CD8-positive, alpha-beta memory T cell (primary cell): ENCODE data around the gene LILRB1. TPM values are rescaled to one million over a fixed set of nuclear protein-coding genes. Genes with fewer than 3 reads are reported as not detected.
"Not testable (repeated sequence)": the region's sequence is repeated elsewhere in the genome, so short reads cannot be mapped to it uniquely, and the experiment has no call there.

ENCODE experiments used
- CTCF ChIA-PET: fragments of 350-600 bp; sonication (Branson Sonifier 250); formaldehyde crosslinking; loops from one replicate; lab custom pipeline; 2021; ENCODE audit warnings: antibody characterized with exemption; lab: Charles Lee
- POLR2A ChIA-PET: fragments of 350-600 bp; sonication (Branson Sonifier 250); formaldehyde crosslinking; loops from one replicate; lab custom pipeline; 2021; ENCODE audit warnings: antibody characterized with exemption; lab: Charles Lee
- DNase-seq, 5 donors: peaks; one replicate each; pipeline versions ENCODE4 v3.0.0 to v3.0.0-alpha.2; 2020 to 2022; ENCODE audit warnings: mixed read lengths in 1 of 5
- H3K27ac ChIP-seq: one replicate; pipeline ENCODE4 v1.7.0; 2013; ENCODE audit warnings: low read depth, mild to moderate bottlenecking, low read length, moderate library complexity
- H3K27me3 ChIP-seq: 2 replicates; pipeline ENCODE4 v1.7.0; 2013; ENCODE audit warnings: low read length, mild to moderate bottlenecking; ENCODE audit not compliant: insufficient read depth, poor library complexity, severe bottlenecking
- H3K36me3 ChIP-seq: 2 replicates; pipeline ENCODE4 v1.7.0; 2013; ENCODE audit warnings: mild to moderate bottlenecking, low read length, moderate library complexity; ENCODE audit not compliant: insufficient read depth
- H3K4me1 ChIP-seq: 2 replicates; pipeline ENCODE4 v1.7.0; 2013; ENCODE audit warnings: mild to moderate bottlenecking, low read length, moderate library complexity; ENCODE audit not compliant: insufficient read depth
- H3K4me3 ChIP-seq: 2 replicates; pipeline ENCODE4 v1.7.0; 2013; ENCODE audit warnings: mild to moderate bottlenecking, low read length
- H3K9me3 ChIP-seq: 2 replicates; pipeline ENCODE4 v1.7.0; 2013; ENCODE audit warnings: mild to moderate bottlenecking, low read length
- H3K27ac Mint-ChIP-seq, 8 donors: one replicate each; pipeline ENCODE4 v1.8.0; 2020 to 2021; ENCODE audit warnings: mixed read lengths in 8 of 8, mild to moderate bottlenecking in 6 of 8, inconsistent platforms in 3 of 8, moderate library complexity in 3 of 8
- H3K27me3 Mint-ChIP-seq, 2 donors: one replicate each; pipeline ENCODE4 v1.8.0; 2020 to 2021; ENCODE audit warnings: mixed read lengths in 2 of 2, mild to moderate bottlenecking in 1 of 2, moderate library complexity in 1 of 2
- H3K36me3 Mint-ChIP-seq, 3 donors: one replicate each; pipeline ENCODE4 v1.8.0; 2020 to 2021; ENCODE audit warnings: mixed read lengths in 3 of 3, inconsistent platforms in 1 of 3, mild to moderate bottlenecking in 1 of 3
- H3K4me1 Mint-ChIP-seq, 3 donors: one replicate each; pipeline ENCODE4 v1.8.0; 2020 to 2021; ENCODE audit warnings: mixed read lengths in 3 of 3, inconsistent platforms in 1 of 3, mild to moderate bottlenecking in 1 of 3
- H3K4me3 Mint-ChIP-seq, 7 donors: one replicate each; pipeline ENCODE4 v1.8.0; 2020 to 2021; ENCODE audit warnings: mixed read lengths in 7 of 7, mild to moderate bottlenecking in 6 of 7, moderate library complexity in 4 of 7, inconsistent platforms in 2 of 7
- H3K9me3 Mint-ChIP-seq, 5 donors: one replicate each; pipeline ENCODE4 v1.8.0; 2020 to 2022; ENCODE audit warnings: mixed read lengths in 5 of 5, mild to moderate bottlenecking in 3 of 5, moderate library complexity in 2 of 5, inconsistent platforms in 1 of 5
- polyA plus RNA-seq: library from polyadenylated mRNA; unstranded; fragments of 300-500 nt; fragmentation: Illumina TruSeq; gene quantifications from one replicate; pipeline ENCODE4 v1.2.3, GENCODE V29; 2021
- total RNA-seq, 2 experiments: library from RNA; stranded (reverse); gene quantifications; one replicate each; pipeline ENCODE4 v1.2.3, GENCODE V29; 2021

The LILRB1 gene
- total RNA-seq (1 to 10 TPM; 1.0 to 1.3 TPM), polyA plus RNA-seq (3.9 TPM)

- H3K4me3 ChIP-seq, H3K4me1 Mint-ChIP-seq, H3K36me3 ChIP-seq, H3K4me1 ChIP-seq, H3K9me3 ChIP-seq, H3K27ac ChIP-seq, H3K36me3 Mint-ChIP-seq, POLR2A ChIA-PET, H3K27me3 ChIP-seq, CTCF ChIA-PET, DNase-seq: not testable (repeated sequence)
- Mint-ChIP-seq H3K4me3 (peak within 1 kb of the TSS in 1 of 7 donors; percentile 55), H3K27ac (peak within 1 kb of the TSS in 2 of 8 donors; percentile 39 to 43), H3K27me3 (peaks cover 15 to 53% of the 10 kb centered on the region in 2 donors), H3K9me3 (peaks cover 0 to 11% (median 3%) of the 10 kb centered on the region in 5 donors)
These were observed at the start of gene LILRB1 for GRCh38 chr19:54630262-54630661. Gene LILRB1 (plus strand): TSS chr19:54630484. CDS start chr19:54631074, 590 bp downstream.

- Mint-ChIP-seq H3K36me3 (peaks cover 0 to 5% (median 0%) of the 10 kb centered on the region in 3 donors), H3K27ac (peak overlapping the region in 1 of 8 donors; percentile 35), H3K27me3 (peaks cover 29 to 60% of the 10 kb centered on the region in 2 donors), H3K9me3 (peaks cover 11 to 18% (median 12%) of the 10 kb centered on the region in 5 donors), H3K4me3 (no peak overlapping the region), H3K4me1 (no peaks in the 10 kb centered on the region)
- Histone ChIP-seq H3K9me3 (no peaks in the 10 kb centered on the region), H3K27ac (no peak overlapping the region), H3K4me3 (no peak overlapping the region), H3K36me3 (no peaks in the 10 kb centered on the region), H3K27me3 (no peaks in the 10 kb centered on the region), H3K4me1 (no peaks in the 10 kb centered on the region)
- ChIA-PET CTCF (no interaction called here), POLR2A (no interaction called here)
- DNase-seq, result no peak
These were observed 43.9 kb upstream of the LILRB1 start for GRCh38 chr19:54586397-54586796.

- no peak overlapping the region for H3K4me3 ChIP-seq
- H3K27ac ChIP-seq, result no peak overlapping the region
- peaks cover 9 to 18% (median 13%) of the 10 kb centered on the region in 5 donors for H3K9me3 Mint-ChIP-seq
- H3K36me3 Mint-ChIP-seq, result peaks cover 0 to 5% (median 0%) of the 10 kb centered on the region in 3 donors
- POLR2A ChIA-PET, result no interaction called here
- H3K27me3 ChIP-seq, result no peaks in the 10 kb centered on the region
- H3K4me1 Mint-ChIP-seq, result no peaks in the 10 kb centered on the region
- no peak overlapping the region for H3K4me3 Mint-ChIP-seq
- H3K27me3 Mint-ChIP-seq, result peaks cover 29 to 60% of the 10 kb centered on the region in 2 donors
- H3K27ac Mint-ChIP-seq, result peak overlapping the region in 1 of 8 donors; percentile 16
- H3K9me3 ChIP-seq, result no peaks in the 10 kb centered on the region
- no peak for DNase-seq
- H3K4me1 ChIP-seq, result no peaks in the 10 kb centered on the region
- no peaks in the 10 kb centered on the region for H3K36me3 ChIP-seq
- CTCF ChIA-PET, result no interaction called here
These were observed 43.3 kb upstream of the LILRB1 start for GRCh38 chr19:54587026-54587425.

- H3K4me1 Mint-ChIP-seq, CTCF ChIA-PET, H3K36me3 Mint-ChIP-seq, H3K9me3 ChIP-seq, H3K27ac ChIP-seq, H3K27me3 ChIP-seq, H3K4me1 ChIP-seq, H3K4me3 Mint-ChIP-seq, H3K36me3 ChIP-seq, H3K4me3 ChIP-seq, H3K27ac Mint-ChIP-seq, DNase-seq, POLR2A ChIA-PET: not testable (repeated sequence)
- peaks cover 4 to 14% (median 13%) of the 10 kb centered on the region in 5 donors for H3K9me3 Mint-ChIP-seq
- peaks cover 43 to 48% of the 10 kb centered on the region in 2 donors for H3K27me3 Mint-ChIP-seq
These were observed 36.8 kb upstream of the LILRB1 start, which contains the start of gene LILRA1 for GRCh38 chr19:54593445-54593844. Gene LILRA1 (plus strand): TSS chr19:54593632. CDS start chr19:54594245, 613 bp downstream.

- H3K4me1 Mint-ChIP-seq, H3K4me3 Mint-ChIP-seq, H3K9me3 ChIP-seq, H3K36me3 ChIP-seq, DNase-seq, H3K27me3 ChIP-seq, CTCF ChIA-PET, H3K4me1 ChIP-seq, H3K27ac Mint-ChIP-seq, H3K27ac ChIP-seq, POLR2A ChIA-PET, H3K4me3 ChIP-seq, H3K36me3 Mint-ChIP-seq: not testable (repeated sequence)
- H3K27me3 Mint-ChIP-seq, result peaks cover 39 to 45% of the 10 kb centered on the region in 2 donors
- H3K9me3 Mint-ChIP-seq, result peaks cover 4 to 13% (median 12%) of the 10 kb centered on the region in 5 donors
These were observed 36.2 kb upstream of the LILRB1 start for GRCh38 chr19:54593931-54594626.

GRCh38 chr19:54594737-54595136 is 35.5 kb upstream of the LILRB1 start:
- Mint-ChIP-seq H3K36me3 (no peaks in the 10 kb centered on the region), H3K27ac (no peak overlapping the region), H3K9me3 (peaks cover 4 to 11% (median 8%) of the 10 kb centered on the region in 5 donors), H3K4me3 (no peak overlapping the region), H3K4me1 (no peaks in the 10 kb centered on the region), H3K27me3 (peaks cover 38 to 44% of the 10 kb centered on the region in 2 donors)
- H3K4me1 ChIP-seq, result no peaks in the 10 kb centered on the region
- H3K36me3 ChIP-seq, result no peaks in the 10 kb centered on the region
- ChIA-PET POLR2A (no interaction called here), CTCF (no interaction called here)
- no peak overlapping the region for H3K4me3 ChIP-seq
- no peak for DNase-seq
- no peak overlapping the region for H3K27ac ChIP-seq
- H3K27me3 ChIP-seq, result no peaks in the 10 kb centered on the region
- H3K9me3 ChIP-seq, result no peaks in the 10 kb centered on the region

GRCh38 chr19:54595680-54596436 is 34.4 kb upstream of the LILRB1 start:
- not testable (repeated sequence) for H3K4me3 Mint-ChIP-seq

GRCh38 chr19:54600212-54600611 is 30.1 kb upstream of the LILRB1 start:
- Histone ChIP-seq H3K9me3 (no peaks in the 10 kb centered on the region), H3K36me3 (no peaks in the 10 kb centered on the region), H3K4me3 (no peak overlapping the region), H3K4me1 (no peaks in the 10 kb centered on the region), H3K27me3 (no peaks in the 10 kb centered on the region), H3K27ac (no peak overlapping the region)
- Mint-ChIP-seq H3K4me1 (peaks cover 0 to 2% (median 0%) of the 10 kb centered on the region in 3 donors), H3K4me3 (no peak overlapping the region), H3K27me3 (peaks cover 16 to 42% of the 10 kb centered on the region in 2 donors), H3K9me3 (peaks cover 2 to 6% (median 3%) of the 10 kb centered on the region in 5 donors), H3K36me3 (no peaks in the 10 kb centered on the region), H3K27ac (no peak overlapping the region)
- POLR2A ChIA-PET, result no interaction called here
- CTCF ChIA-PET, result no interaction called here
- no peak for DNase-seq

More at GRCh38 chr19:54595680-54596436, 34.4 kb upstream of the LILRB1 start:
- H3K4me1 Mint-ChIP-seq, H3K36me3 ChIP-seq, CTCF ChIA-PET, H3K4me1 ChIP-seq, H3K27ac ChIP-seq, H3K27ac Mint-ChIP-seq, H3K9me3 Mint-ChIP-seq, H3K9me3 ChIP-seq, H3K27me3 ChIP-seq, H3K36me3 Mint-ChIP-seq, H3K4me3 ChIP-seq, DNase-seq: not testable (repeated sequence)
- POLR2A ChIA-PET, result interaction anchor here (0.6 kb wide), 1 partner anchor 510 kb away, joined by 5 read pairs; no protein-coding TSS in a partner anchor
- peaks cover 38 to 55% of the 10 kb centered on the region in 2 donors for H3K27me3 Mint-ChIP-seq
